Activated CD8-positive, alpha-beta memory T cell treated with anti-CD3 and anti-CD28 coated beads for 36 hours (primary cell): ENCODE results near the gene TRPV5. TPM values are rescaled to one million over a fixed set of nuclear protein-coding genes. Genes with fewer than 3 reads are reported as not detected.

Experiments
- CTCF ChIA-PET: fragments of 350-600 bp; sonication (Branson Sonifier 250); formaldehyde crosslinking; loops from one replicate; lab custom pipeline; 2021; ENCODE audit warnings: antibody characterized with exemption; lab: Charles Lee
- POLR2A ChIA-PET: fragments of 350-600 bp; sonication (Branson Sonifier 250); formaldehyde crosslinking; loops from one replicate; lab custom pipeline; 2021; ENCODE audit warnings: antibody characterized with exemption; lab: Charles Lee
- total RNA-seq, 2 experiments: library from RNA; stranded (reverse); gene quantifications; one replicate each; pipeline ENCODE4 v1.2.3, GENCODE V29; 2021

TRPV5 gene
- total RNA-seq, 2 experiments from 2014 or later = not detected

DNA sequence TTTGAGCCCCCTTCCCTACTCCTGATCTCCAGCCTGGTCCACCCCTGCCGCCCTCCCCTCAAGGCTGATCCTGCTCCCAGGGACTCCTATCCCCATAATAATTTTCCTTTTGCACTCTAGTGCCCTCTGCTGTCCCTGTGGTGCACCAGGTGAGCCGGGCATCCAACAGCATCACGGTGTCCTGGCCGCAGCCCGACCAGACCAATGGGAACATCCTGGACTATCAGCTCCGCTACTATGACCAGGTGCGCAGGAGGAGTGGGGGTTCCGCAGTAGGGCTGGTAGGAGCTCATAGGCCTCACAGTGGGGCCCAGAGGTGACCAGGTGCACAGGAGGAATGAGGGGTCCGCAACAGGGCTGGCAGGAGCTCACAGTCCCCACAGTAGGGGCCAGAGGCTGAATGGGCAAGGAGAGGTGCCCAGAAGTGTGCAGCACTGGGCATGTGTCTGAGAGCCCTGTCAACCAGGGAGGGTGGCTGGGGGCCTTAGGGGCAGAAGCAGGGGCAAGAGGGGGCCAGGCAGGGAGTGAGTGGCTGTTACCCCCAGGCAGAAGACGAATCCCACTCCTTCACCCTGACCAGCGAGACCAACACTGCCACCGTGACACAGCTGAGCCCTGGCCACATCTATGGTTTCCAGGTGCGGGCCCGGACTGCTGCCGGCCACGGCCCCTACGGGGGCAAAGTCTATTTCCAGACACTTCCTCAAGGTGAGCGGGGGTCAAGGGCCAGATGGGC, 67.0 kb downstream of the TRPV5 start:
- ChIA-PET POLR2A (no interaction called here), CTCF (interaction anchor here (0.7 to 1.6 kb wide), 4 partner anchors 8 to 14 kb away, joined by 3 to 7 read pairs (median 4); no protein-coding TSS in a partner anchor)

DNA sequence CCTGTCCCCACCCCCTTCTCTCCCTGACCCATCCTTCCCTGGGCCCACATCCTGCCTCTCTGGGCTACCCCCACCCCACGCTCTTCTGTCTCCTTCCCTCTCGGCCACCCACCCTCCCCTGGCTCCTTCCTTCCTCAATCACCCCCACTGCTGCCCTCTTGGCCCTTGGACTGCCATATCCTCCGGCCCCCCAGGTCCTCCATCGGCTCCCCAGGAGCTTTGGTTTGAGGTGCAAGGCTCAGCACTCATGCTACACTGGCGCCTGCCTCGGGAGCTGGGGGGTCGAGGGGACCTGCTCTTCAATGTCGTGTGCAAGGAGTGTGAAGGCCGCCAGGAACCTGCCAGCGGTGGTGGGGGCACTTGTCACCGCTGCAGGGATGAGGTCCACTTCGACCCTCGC, 67.8 kb downstream of the TRPV5 start:
- ChIA-PET CTCF (interaction anchor here (0.7 to 1.6 kb wide), 3 partner anchors 10 to 15 kb away, joined by 4 to 7 read pairs (median 5); no protein-coding TSS in a partner anchor), POLR2A (no interaction called here)

GRCh38 chr7:142864980-142865747, 68.4 kb downstream of the TRPV5 start:
- ChIA-PET POLR2A (no interaction called here), CTCF (interaction anchor here (0.9 to 1.3 kb wide), 2 partner anchors 11 to 15 kb away, joined by 3 to 5 read pairs; no protein-coding TSS in a partner anchor)

DNA sequence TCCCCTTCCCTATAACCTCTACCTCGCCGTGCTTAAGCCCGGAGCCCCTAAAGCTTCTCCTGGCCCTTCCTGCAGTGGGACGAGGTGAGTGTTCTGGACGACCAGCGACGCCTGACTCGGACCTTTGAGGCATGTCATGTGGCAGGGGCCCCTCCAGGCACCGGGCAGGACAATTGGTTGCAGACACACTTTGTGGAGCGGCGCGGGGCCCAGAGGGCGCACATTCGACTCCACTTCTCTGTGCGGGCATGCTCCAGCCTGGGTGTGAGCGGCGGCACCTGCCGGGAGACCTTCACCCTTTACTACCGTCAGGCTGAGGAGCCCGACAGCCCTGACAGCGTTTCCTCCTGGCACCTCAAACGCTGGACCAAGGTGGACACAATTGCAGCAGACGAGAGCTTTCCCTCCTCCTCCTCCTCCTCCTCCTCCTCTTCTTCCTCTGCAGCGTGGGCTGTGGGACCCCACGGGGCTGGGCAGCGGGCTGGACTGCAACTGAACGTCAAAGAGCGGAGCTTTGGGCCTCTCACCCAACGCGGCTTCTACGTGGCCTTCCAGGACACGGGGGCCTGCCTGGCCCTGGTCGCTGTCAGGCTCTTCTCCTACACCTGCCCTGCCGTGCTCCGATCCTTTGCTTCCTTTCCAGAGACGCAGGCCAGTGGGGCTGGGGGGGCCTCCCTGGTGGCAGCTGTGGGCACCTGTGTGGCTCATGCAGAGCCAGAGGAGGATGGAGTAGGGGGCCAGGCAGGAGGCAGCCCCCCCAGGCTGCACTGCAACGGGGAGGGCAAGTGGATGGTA, 69.5 kb downstream of the TRPV5 start:
- CTCF ChIA-PET = interaction anchor here (0.9 kb wide), 1 partner anchor 10 kb away, joined by 3 read pairs; no protein-coding TSS in a partner anchor

DNA sequence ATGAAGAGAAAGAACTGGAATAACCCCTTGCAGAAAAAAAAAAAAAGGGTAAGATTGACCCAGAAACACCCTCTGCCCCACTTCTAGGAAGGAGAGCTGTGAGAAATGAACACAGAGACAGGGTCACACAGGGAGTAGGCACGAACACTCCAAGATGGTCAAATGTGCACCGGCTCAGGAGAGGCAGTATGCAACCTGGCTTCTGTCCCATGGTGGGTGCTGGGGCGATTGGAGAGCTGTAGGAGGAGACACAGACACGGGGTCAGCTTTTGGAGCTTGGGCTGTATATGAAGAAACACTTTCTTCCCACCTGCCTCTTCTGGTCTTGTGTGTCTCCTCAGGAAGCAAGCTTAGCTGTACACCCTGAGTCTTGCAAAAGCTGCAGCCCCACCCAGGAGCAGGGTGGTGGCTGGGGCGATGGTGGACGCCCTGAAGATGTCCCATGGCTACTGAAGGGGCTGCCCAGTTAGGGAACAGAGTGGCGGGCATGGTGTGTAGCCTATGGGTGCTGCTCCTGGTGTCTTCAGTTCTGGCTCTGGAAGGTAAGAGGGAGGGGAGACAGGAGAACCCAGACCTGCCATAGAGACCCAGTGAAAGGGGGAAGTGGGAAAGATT, 70.7 kb downstream of the TRPV5 start:
- CTCF ChIA-PET = no interaction called here
- POLR2A ChIA-PET = no interaction called here

More for the DNA sequence above, 69.5 kb downstream of the TRPV5 start:
- POLR2A ChIA-PET = no interaction called here

DNA sequence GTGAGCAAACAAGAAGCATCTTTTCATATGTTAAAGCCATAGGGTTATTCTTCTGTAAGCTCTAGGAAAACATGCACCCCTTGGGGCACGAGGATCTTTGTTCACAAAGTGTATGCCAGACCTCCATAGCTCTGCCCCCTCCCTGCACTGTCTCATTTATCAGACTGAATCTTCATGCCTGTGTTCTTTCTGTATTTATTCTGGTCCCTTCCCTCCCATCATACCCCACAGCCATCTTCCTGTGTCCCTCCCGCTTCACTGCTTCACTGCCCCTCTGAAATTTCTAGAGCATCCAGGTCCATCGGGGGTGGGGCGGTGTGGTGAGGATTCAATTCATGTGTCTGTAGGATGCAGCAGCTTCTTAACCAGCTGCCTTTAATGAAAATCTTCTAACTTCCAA, 71.2 kb downstream of the TRPV5 start:
- ChIA-PET CTCF (no interaction called here), POLR2A (no interaction called here)

GRCh38 chr7:142860968-142861367, 72.6 kb downstream of the TRPV5 start:
- POLR2A ChIA-PET = no interaction called here

DNA sequence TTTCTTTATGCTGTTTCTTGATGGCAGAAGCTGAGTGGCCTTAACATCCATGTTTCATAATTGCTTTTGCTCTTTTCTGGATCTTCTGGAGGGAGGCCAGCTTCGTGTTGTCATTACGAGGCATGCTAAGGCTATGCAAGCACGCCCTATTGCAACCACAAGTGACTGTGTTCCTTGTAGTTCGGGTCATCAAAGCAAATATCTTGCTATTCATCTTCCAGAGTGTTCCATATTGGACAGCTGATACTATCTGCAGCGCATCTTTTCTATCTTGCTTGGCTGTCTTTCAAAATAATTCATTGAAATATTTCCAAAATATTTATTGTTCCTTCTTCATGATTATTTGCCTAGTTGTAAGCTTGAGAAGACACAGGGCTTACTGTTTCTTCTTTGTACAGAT, 73.7 kb downstream of the TRPV5 start:
- ChIA-PET POLR2A (no interaction called here), CTCF (no interaction called here)

More at GRCh38 chr7:142860968-142861367, 72.6 kb downstream of the TRPV5 start:
- CTCF ChIA-PET = no interaction called here

DNA sequence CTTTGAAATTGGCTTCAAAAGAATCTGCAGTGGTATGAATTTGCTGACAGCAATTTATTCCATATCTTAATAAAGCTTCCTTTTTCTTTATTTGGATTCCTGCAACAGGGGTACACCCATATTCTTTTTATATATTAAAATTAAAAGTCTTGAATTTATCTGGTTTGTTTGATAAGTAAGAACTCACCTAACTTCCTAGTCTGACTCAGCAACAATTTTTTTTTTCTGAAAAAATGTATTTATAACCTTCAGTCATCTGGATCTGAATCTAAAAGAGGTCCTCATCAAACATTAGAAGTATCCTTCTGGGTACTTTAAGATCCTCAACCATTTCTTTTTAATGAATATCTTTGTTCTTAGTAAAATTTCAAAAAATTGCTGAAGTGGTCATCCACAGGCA, 74.1 kb downstream of the TRPV5 start:
- CTCF ChIA-PET = no interaction called here
- POLR2A ChIA-PET = no interaction called here

Other genes starting within 250 kb of the TRPV5 start
- gene PRSS1, start 184.3 kb downstream of the TRPV5 start, total RNA-seq = not detected
- not detected for gene PRSS2, start 162.8 kb downstream of the TRPV5 start, total RNA-seq
- gene EPHB6, start 78.7 kb downstream of the TRPV5 start, total RNA-seq = 1 to 10 TPM; 5.4 to 5.6 TPM
- not detected for gene TRPV6, start 48.0 kb downstream of the TRPV5 start, total RNA-seq
- gene LLCFC1, start 5.7 kb upstream of the TRPV5 start, total RNA-seq = not detected
- gene KEL, start 28.6 kb upstream of the TRPV5 start, total RNA-seq = under 1 TPM; 0.10 to 0.25 TPM
- gene OR9A2, start 93.4 kb upstream of the TRPV5 start, total RNA-seq = not detected
- gene OR6V1, start 118.6 kb upstream of the TRPV5 start, total RNA-seq = not detected
- gene PIP, start 198.3 kb upstream of the TRPV5 start, total RNA-seq = not detected
- not detected for gene TAS2R39, start 249.7 kb upstream of the TRPV5 start, total RNA-seq